Stimulated activated naive CD4-positive, alpha-beta T cell (primary cell): ENCODE results near the gene TP53I13.
A peak's percentile ranks its signal among the peaks of the same experiment; 100 is the strongest.

Experiments used
- DNase-seq, 6 experiments: peaks; one replicate each; lab custom pipeline; 2025; lab: John Stamatoyannopoulos, UW

TP53I13 gene

DNA sequence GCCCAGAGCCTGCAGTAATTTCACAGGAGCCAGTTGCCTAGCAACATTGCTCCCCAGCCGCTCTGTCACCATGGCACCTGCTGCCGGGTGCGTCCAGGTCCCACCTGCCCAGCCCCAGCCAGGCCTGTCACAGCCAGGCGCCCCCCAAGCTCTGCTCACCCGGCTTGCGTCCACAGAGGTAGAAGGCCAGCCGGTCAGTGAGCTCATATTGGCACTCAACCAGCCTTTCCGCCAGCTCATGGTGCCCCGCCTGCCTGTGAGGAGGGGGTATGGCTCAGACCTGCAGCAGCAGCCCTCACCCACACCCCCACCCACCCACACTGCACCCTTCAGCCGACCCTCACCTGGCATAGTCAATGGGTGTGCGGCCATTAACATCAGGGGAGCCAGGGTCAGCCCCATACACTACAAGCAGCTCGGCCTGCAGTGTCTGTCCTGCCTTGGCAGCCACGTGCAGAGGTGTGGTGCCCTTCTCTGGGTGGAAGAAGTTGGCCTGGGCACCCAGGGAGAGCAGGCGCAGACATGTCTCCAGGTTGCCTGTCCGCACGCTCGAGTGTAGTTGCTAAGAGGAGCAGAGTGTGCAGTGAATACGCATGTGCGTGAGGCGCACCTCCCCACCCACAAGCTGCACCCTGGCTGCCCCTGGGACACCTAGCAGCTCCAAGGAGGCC, 13.2 kb downstream of the TP53I13 start:
- DNase-seq, result no peak

DNA sequence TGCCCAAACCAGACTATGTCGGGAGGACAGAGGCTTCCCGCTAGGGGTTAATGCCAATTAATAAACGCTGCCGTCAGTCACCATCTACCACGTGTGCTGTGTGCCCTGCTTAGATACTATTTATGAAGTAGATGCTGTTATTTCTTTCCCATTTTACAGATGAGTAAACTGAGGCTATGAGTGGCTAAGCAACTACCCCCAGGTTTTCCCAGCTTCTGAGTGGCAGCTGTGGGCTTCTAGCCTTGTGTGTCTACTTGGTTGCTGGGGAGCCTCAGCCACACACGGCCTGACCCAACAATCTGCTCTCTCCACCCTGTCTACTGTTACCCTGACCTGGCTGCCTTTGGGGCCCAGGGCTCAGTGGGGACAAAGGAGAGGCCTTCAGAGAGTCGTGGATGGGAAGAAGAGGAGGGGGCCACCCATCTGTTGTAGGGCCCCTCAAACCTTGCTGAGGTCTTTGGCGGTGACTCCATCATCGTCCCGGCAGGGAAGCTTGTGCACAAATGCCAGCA, 13.8 kb downstream of the TP53I13 start:
- no peak for DNase-seq

DNA sequence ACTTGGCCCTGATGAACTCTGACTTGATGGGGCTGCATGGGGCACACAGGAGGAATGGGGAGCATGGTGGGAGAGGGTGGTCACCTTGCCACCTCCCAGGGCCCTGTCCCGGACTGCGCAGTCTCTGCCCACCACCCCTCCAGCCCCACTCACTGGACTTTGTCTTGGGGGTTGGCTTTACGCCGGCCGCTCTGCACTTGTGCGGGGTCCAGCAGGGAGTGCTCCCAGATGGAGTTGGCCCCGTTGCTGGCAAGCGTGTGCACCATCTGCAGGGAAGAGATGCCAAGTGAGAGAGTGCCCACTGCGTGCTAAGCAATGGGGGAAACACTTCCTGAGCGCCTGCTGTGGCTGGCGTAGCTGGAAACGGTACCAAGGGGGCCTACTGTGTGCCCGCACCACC, 14.3 kb downstream of the TP53I13 start:
- no peak for DNase-seq

GRCh38 chr17:29583324-29584248, 15.1 kb downstream of the TP53I13 start:
- no peak for DNase-seq

GRCh38 chr17:29584452-29585079, 16.1 kb downstream of the TP53I13 start:
- no peak for DNase-seq

DNA sequence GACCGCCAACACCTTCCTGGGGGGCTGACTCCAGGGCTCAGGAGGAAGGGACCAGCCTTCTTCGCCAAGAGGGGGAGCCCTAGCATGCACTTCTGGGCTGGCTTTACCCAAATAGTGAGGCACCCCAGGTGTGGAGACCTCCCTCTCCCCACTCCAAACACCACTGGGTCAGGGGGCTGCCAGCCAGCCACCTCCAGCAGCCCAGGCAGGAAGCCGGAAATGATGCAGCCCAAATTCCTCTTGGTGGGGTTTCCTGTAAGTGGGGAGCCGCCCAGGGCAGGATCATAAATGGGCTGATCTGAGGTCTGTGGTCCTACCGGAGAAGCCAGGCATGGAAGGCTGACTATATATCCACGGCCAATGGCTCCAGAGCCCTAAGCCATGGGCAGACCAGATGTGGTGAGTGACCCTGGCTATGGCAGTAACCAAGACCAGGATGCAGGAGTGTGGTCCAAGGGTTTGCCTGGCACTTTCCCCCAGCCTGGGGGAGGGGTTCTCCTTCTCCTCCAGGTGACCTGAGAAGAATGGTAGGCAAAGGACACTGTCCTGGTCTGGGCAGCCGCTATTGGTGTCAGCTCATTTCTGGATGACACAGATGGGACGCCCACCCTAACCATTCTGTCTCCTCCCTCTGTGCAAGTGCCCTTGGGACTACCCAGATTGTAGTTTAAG, 16.7 kb downstream of the TP53I13 start:
- DNase-seq, result peak in 4 of 6 experiments; percentile 11 to 14 (median 12)

GRCh38 chr17:29586676-29587469, 18.4 kb downstream of the TP53I13 start:
- no peak for DNase-seq

- no peak for DNase-seq
Measured at GRCh38 chr17:29587591-29587990, 19.1 kb downstream of the TP53I13 start.

DNA sequence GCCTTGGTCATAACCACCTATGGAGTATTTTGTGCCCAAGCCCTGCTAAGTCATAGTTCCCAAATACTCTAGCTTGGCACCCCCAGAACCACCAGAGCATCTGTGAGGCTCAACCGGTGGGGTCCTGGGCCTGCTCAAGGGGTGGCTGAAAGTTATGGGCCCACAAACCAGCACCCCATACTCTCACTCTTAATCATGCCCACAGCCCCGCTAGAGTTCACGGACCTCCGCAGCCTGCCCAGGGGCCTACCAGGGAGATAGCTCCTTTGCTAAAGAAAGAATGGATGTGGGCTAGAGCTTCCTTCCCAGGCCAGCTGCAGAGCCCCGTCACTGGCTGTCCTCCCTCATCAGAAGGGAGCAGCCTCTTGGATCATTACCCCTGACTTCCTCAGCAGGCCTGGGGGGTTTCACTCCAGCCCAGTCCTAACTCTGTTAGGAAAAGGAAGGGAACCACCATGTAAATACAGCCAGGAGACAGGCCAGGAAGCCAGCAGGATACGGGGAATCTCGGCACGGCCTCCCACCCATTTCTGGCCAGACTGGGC, 19.6 kb downstream of the TP53I13 start:
- no peak for DNase-seq

DNA sequence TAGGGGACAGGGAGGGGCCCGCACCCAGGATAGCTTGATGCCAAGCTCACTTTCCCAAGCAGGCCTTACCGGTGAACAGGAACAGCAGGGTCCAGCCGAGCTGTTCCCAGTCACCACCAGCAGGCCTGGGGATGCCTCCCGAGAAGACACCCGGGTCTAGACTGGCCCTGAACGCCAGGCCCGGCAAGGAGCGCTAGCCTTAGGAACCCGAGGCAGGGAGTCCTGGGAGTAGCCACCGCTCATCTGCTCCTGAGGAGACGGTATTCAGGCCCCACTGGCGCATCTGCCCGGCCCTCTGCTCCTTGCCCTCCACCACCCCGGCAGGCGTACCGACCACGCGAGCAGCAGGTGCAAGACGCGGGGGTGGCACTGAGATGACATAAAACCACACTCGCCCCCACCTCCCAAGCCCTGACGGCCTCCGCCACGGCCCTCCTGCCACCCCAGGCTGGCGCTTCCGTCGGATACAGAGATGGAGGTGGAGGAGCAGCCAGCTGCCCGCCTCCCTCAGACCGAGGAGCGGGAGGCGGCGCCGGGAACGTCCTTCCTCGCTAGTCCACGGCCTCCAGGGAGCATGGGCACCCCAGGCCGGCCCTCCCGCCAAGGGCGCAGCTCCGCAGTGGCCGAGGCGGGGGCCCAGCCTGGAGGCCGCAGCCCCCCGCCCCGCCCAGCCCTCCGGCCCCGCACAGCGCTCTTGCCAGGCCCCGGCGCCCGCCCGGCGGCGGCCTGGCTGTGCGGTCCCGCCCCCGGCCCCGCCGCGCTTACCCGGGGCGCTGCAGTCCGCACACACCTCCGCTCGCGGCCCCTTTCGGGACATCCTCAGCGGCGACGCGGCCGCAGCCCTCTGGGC, 20.3 kb downstream of the TP53I13 start:
- peak in 4 of 6 experiments; percentile 23 to 33 (median 26) for DNase-seq

DNA sequence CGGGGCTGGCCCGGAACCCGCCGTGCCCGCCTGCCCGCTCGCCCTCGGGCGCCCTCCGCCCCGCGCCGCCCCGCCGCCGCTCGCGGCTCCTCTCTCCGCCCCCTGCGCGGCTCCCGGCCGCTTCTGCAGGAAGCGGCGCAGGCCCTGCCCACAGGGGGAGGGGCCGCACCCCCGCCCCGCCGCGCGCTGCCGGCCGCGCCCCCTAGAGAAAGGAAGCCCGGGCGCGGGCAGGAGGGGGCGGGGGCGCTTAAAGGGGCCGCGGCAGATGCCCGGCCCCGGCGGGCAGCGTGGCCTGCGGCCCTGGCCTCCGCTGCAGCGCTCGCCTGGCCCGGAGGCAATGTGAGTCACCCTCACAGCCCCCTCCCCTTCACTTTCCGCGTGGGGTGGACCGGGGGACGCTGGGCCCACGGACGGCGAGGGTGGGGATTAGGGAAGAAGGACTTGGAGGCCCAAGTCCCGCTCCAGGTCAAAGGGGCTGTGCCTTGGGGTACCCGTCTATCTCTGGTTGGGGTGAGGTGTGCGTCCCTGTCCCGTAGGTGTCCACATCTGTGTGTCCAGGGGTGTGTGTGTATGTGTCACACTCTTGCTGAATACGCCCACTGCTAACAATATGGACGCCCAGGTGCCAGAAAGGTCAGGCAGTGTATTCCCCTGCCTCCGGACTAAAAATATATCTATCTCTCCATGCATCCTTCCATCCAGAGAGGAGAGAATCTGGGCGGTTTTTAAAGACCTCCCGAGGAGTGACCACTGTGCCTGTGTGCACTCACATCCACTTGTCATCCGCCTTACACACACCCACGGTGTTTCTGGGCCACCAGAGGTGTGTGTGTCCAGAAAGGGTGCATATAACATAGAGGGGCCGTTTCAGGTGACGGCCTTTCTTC, 21.3 kb downstream of the TP53I13 start, which contains the start of gene GIT1:
GIT1 (minus strand) TSS at position 125 of the 887 bp plus-strand sequence. CDS start 270 bp downstream, outside the sequence.
- peak; percentile 66 to 83 (median 72) for DNase-seq

GRCh38 chr17:29590411-29591145, 22.1 kb downstream of the TP53I13 start:
- peak in 4 of 6 experiments; percentile 12 to 45 (median 34) for DNase-seq

- DNase-seq, result peak in 2 of 6 experiments; percentile 33 to 45
Measured at GRCh38 chr17:29591146-29591736, 22.7 kb downstream of the TP53I13 start.

DNA sequence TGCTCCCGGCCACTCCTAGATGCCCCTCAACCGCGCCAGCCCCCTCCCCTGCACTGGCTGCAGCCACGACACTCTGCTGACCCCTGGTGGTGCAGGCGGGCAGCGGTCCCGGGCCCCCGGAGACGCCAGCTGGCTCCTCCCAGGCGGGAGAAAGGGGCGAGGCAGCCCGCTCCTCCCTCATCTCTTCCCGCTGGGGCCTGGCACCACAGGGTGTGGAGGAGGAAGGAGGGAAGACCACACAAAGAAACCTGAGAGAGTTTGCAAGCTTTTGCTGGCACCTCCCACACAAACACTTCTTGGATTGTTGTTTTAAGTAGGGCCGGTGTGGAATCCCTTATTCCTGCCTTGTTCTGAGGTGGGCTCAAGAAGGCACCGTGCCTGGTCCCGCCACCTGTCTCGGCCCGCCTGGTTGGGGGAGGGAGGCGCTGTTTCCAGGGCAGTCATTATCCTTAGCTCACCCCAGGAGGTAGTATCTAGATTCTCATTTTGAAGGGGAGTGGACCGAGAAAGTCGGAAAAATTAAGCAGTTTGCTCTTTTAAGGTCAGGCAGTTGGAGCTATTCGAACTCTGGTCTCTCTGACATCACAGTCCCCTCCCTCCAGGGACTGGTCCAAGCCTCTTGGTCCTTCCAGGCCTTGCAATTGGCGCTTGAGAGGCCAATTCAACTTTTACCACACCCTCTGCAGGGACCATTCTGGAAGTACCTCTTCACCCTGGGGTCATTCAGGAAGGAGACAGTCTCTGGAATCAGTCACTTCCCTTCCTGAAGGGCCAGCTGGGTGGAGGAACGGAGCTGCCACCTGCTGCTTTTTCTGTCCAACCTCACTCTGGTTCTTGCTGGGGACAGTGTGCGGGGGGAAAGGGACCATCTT, 23.5 kb downstream of the TP53I13 start:
- DNase-seq, result peak; percentile 38 to 72 (median 60)

DNA sequence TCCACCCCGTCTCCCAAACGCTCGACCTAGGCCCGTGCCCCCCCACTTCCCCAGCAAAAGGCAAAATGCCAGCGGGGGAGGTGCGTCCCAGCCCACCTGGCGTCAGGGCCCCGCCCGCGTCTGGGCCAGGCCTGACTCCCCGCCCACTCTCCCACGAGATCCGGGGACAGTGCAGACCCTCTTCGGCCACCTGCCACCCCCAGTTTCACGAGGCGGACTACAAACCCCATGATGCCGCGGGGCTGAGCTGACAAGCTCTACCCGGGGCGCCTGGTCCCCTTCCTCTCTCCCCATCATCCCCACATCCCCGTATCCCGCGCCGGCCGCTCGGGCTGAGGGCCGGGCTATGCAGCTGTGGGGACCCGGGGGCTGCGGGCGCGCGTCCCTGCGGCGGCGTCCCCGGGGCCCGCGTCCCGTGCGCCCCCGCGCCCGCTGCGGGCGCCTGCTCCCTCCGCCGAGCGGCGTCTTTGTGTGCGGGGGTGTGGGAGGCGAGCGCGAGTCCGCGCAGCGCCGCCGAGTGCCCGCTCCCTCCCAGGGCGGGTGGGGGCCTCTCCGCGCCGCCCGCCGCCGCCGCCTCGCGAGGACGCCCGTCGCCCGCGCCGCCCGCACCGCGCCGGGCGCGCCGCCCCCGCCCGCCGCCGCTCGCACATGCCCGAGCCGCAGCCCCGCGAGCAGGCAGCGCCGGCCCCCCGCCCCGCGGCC, 24.5 kb downstream of the TP53I13 start, which contains the start of gene ANKRD13B:
ANKRD13B (plus strand) TSS at position 283 of the 702 bp plus-strand sequence. CDS start 490 bp downstream, outside the sequence.
- peak in 3 of 6 experiments; percentile 25 to 34 (median 28) for DNase-seq
